Breast epithelium (tissue), 4 donors: ENCODE results near the gene ENAH. TPM values are rescaled to one million over a fixed set of nuclear protein-coding genes. Genes with fewer than 3 reads are reported as not detected.

Experiments
- DNase-seq, 2 donors: peaks; one replicate each; pipeline ENCODE4 v3.0.0-alpha.2; 2019; ENCODE audit warnings: low spot score in 2 of 2
- H3K27ac ChIP-seq, 2 donors: fragments of 200-600 bp; sonication (generic) in 1 of 2; one replicate each; pipeline ENCODE4 v1.5.1; 2016 to 2019; ENCODE audit warnings: mild to moderate bottlenecking in 1 of 2
- H3K27me3 ChIP-seq, 2 donors: fragments of 200-600 bp; sonication (generic) in 1 of 2; one replicate each; pipeline versions ENCODE4 v1.5.1 to v1.6.0; 2017 to 2019; ENCODE audit warnings: control low read depth in 1 of 2, mild to moderate bottlenecking in 1 of 2
- H3K36me3 ChIP-seq: fragments of 200-600 bp; one replicate; pipeline ENCODE4 v1.5.1; 2019
- H3K4me1 ChIP-seq, 2 donors: fragments of 200-600 bp; sonication (generic); one replicate each; pipeline ENCODE4 v1.5.1; 2016 to 2019; ENCODE audit warnings: control low read depth in 1 of 2
- H3K4me3 ChIP-seq, 3 donors: fragments of 200-600 bp; sonication (generic); 1 replicate in 2 of 3; 2 replicates in 1 of 3; pipeline ENCODE4 v1.5.1; 2016 to 2019; ENCODE audit warnings: mild to moderate bottlenecking in 3 of 3, moderate library complexity in 2 of 3
- H3K9me3 ChIP-seq, 2 donors: fragments of 200-600 bp; sonication (generic) in 1 of 2; one replicate each; pipeline ENCODE4 v1.5.1; 2016 to 2019; ENCODE audit warnings: control low read depth in 1 of 2
- POLR2A ChIP-seq: fragments of 450-650 bp; IDR thresholded peaks from one replicate; pipeline ENCODE4 v1.6.1; 2016; ENCODE audit warnings: antibody characterized with exemption, mild to moderate bottlenecking, moderate library complexity
- POLR2AphosphoS5 ChIP-seq, 3 donors: sonication (generic); formaldehyde crosslinking; IDR thresholded peaks; one replicate each; pipeline ENCODE4 v1.6.1; 2017; ENCODE audit warnings: antibody characterized with exemption in 3 of 3
- intact Hi-C: fragments of 100-400 bp; cut with DNase I; formaldehyde crosslinking; loops from one replicate; pipeline ENCODE4 v1.15.1; 2023; ENCODE audit warnings: low total_unique reads
- total RNA-seq, 3 donors: library from RNA; depleted of rRNA; stranded (reverse); fragments of >200 nt; gene quantifications; one replicate each; pipeline ENCODE4 v1.1.0, GENCODE V29; 2016
- TF ChIP-seq, protein P1 (sequence below), 3 donors: fragments of 450-650 bp; IDR thresholded peaks; one replicate each; pipeline ENCODE4 v1.5.1; 2016 to 2017; ENCODE audit warnings: antibody characterized with exemption in 3 of 3, mild to moderate bottlenecking in 3 of 3, moderate library complexity in 3 of 3

ENAH gene
- total RNA-seq, 3 donors from 2014 or later, result 36.2 to 62.9 (median 48.2) TPM

DNA sequence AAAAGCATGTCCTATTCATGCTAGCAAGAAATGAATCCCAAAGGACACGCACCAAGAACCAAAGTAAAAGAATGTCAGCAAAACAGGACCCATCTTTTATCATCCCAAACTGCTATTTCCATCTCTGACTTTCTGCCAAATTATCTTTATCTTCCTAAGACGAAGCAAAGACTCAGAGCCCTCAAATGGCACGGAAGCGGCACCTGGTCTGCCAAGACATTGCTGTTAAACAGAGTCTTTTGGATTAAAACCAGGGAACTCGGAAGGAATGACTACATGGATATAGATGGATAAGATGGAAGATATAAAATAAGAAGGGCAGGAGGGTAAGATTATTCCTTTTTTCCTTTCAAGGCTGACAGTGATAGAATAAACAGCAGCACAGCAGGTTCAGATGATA is 164.2 kb downstream of the ENAH start:
- no peak overlapping the region for H3K4me3 ChIP-seq
- no peak for DNase-seq

DNA sequence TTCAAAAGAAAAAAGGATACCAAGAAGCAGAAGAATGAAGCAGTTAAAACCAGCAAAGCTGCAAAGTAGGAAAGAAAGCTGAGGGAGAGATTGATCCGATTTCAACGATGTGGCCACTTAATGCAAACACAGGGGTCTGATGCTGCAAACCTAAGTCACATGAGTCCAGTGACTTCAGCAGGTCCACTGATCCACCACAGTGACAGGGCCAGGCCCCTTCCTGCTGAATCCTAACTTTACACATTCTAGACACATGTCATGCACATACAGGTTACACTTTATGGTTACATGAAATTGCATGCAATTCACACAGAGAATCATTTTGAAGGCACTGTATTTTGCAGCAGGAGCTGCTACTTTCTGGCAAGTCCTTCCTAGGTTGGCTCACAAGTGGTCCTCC is 166.1 kb downstream of the ENAH start:
- no peak for TF ChIP-seq POLR2AphosphoS5 (IDR thresholded peaks at IDR 0.05)
- TF ChIP-seq POLR2A, result no peak
- TF ChIP-seq, protein P1, sequence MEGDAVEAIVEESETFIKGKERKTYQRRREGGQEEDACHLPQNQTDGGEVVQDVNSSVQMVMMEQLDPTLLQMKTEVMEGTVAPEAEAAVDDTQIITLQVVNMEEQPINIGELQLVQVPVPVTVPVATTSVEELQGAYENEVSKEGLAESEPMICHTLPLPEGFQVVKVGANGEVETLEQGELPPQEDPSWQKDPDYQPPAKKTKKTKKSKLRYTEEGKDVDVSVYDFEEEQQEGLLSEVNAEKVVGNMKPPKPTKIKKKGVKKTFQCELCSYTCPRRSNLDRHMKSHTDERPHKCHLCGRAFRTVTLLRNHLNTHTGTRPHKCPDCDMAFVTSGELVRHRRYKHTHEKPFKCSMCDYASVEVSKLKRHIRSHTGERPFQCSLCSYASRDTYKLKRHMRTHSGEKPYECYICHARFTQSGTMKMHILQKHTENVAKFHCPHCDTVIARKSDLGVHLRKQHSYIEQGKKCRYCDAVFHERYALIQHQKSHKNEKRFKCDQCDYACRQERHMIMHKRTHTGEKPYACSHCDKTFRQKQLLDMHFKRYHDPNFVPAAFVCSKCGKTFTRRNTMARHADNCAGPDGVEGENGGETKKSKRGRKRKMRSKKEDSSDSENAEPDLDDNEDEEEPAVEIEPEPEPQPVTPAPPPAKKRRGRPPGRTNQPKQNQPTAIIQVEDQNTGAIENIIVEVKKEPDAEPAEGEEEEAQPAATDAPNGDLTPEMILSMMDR (IDR thresholded peaks at IDR 0.05), result no peak
- intact Hi-C loops, result no loop called here
- DNase-seq, result peak in 1 of 2 donors; percentile 7

More for the DNA sequence above, 164.2 kb downstream of the ENAH start:
- Histone ChIP-seq H3K4me1 (no peaks in the 10 kb centered on the region), H3K36me3 (no peaks in the 10 kb centered on the region), H3K27me3 (no peaks in the 10 kb centered on the region), H3K9me3 (no peaks in the 10 kb centered on the region), H3K27ac (no peak overlapping the region)
- intact Hi-C loops, result no loop called here
- TF ChIP-seq POLR2AphosphoS5 (IDR thresholded peaks at IDR 0.05) (no peak), POLR2A (no peak)
- TF ChIP-seq, protein P1 (IDR thresholded peaks at IDR 0.05), result no peak

DNA sequence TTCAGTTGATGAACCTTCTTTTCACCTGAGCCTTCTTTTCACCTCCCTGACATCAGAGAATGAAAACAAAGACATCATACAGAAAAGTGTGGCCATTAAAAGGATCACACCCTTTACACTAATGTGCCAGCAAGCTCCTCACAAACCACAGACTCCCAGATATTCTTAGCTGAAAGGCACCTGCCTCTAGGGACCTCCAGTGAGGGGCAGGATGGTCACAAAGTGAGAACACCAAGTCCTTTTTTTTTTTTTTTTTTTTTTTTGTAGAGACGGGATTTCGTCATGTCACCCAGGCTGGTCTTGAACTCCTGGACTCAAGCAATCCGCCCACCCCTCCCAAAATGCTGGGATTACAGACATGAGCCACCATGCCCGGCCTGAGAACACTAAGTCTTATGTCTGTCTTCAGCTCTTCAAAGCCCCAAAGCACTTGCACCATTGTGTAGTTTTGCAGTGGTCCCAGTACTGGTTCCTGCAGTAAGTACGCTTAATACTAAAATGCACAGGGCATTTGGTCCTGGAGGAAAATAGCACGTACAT is 166.9 kb downstream of the ENAH start:
- H3K4me3 ChIP-seq, result no peak overlapping the region
- TF ChIP-seq POLR2AphosphoS5 (IDR thresholded peaks at IDR 0.05) (no peak), POLR2A (no peak)
- TF ChIP-seq, protein P1 (IDR thresholded peaks at IDR 0.05), result no peak
- DNase-seq, result peak in 1 of 2 donors; percentile 7
- H3K27me3 ChIP-seq, result no peaks in the 10 kb centered on the region
- intact Hi-C loops, result no loop called here
- H3K36me3 ChIP-seq, result no peaks in the 10 kb centered on the region
- no peak overlapping the region for H3K27ac ChIP-seq
- no peaks in the 10 kb centered on the region for H3K9me3 ChIP-seq
- H3K4me1 ChIP-seq, result no peaks in the 10 kb centered on the region

More for the DNA sequence above, 166.1 kb downstream of the ENAH start:
- Histone ChIP-seq H3K9me3 (no peaks in the 10 kb centered on the region), H3K4me1 (no peaks in the 10 kb centered on the region), H3K4me3 (no peak overlapping the region), H3K27me3 (no peaks in the 10 kb centered on the region), H3K27ac (no peak overlapping the region), H3K36me3 (no peaks in the 10 kb centered on the region)

DNA sequence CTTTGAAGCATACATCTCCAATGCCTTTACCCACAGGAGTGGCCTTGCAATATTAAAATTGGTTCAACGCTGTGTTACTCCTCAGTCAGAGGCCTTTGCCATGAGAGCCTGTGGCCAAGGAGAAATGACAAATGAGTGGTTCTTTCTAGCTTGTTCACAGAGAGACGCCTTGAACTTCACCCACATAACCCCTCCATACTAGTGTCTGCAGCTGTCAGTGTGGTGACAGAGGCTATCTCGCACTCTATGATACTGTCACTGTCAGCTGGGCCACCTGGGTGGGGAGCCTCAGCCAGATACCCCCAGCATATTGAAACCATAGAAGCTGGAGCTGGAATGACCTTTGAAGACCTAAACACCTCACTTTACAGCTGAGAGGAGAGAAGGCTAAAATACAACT is 167.7 kb downstream of the ENAH start:
- TF ChIP-seq POLR2AphosphoS5 (IDR thresholded peaks at IDR 0.05) (no peak), POLR2A (no peak)
- intact Hi-C loops, result no loop called here
- no peak for DNase-seq
- Histone ChIP-seq H3K4me1 (no peaks in the 10 kb centered on the region), H3K27me3 (no peaks in the 10 kb centered on the region), H3K9me3 (no peaks in the 10 kb centered on the region), H3K36me3 (no peaks in the 10 kb centered on the region), H3K27ac (no peak overlapping the region), H3K4me3 (no peak overlapping the region)

DNA sequence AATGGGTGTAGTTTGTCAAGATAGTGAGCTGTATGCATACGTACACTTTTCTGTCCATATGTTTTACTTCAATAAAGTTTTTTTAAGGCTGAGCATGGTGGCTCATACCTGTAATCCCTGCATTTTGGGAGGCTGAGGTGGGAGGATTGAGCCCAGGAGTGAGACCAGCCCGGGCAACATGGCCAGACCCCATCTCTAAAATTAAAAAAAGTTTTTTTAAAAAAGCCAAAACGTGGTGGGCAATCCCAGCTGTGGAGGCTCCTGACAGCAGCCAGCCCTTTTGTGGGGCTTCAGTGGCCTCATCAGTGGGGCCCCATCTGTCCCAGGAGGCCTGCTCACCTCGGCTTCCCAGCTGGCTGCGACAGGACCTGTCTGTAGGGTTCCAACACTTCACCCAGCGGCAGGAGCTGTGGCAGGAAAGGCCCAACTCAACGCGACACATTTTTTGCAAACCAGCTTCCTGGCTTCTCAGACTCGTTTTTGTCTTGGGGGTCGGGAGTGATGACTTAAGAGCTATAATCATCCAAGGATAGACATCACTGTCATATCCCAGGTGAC is 168.2 kb downstream of the ENAH start:
- H3K27me3 ChIP-seq, result no peaks in the 10 kb centered on the region
- no peaks in the 10 kb centered on the region for H3K36me3 ChIP-seq
- no peak overlapping the region for H3K27ac ChIP-seq
- intact Hi-C loops, result no loop called here
- no peaks in the 10 kb centered on the region for H3K9me3 ChIP-seq
- H3K4me1 ChIP-seq, result no peaks in the 10 kb centered on the region
- TF ChIP-seq, protein P1 (IDR thresholded peaks at IDR 0.05), result no peak
- TF ChIP-seq POLR2A (no peak), POLR2AphosphoS5 (IDR thresholded peaks at IDR 0.05) (no peak)
- no peak overlapping the region for H3K4me3 ChIP-seq
- no peak for DNase-seq
